Retina (tissue), 1 donor: ENCODE measurements around the gene PROM1.
A peak's percentile ranks its signal among the peaks of the same experiment; 100 is the strongest.

Experiments
- DNase-seq: peaks from one replicate; pipeline ENCODE4 v3.0.0-alpha.2; 2016

Gene PROM1

DNA sequence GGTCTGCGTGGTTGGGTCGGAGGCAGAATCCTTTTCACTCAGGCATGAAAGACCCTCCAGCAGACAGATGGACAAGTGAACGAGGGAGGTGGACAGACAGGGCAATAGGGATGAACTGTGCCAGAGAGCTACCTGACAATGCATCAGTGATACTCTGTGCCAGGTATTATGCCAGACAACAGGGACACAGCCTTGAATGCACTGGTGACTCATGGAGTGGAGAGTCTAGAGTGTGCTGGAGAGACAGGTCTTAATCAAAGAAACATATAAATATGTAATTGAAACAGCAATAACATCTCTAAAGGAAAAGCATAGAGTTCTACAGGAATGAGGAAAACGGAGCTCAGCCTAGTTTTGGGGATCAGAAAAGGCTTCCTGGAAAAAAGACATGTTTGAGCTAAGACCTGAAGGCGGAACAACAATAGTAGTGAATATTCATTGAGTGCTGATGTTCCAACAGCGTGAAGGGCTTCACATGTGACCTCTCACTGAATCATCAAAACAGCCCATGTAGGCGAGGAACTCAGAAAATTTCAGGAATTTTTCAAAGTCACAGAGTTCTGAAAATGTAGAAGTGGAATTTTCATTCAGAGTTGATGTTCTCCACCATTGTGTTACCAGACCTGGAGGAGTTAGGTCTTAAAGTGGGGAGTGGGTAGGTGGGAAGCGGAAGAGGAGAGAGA, 100.8 kb downstream of the PROM1 start:
- DNase-seq = no peak

DNA sequence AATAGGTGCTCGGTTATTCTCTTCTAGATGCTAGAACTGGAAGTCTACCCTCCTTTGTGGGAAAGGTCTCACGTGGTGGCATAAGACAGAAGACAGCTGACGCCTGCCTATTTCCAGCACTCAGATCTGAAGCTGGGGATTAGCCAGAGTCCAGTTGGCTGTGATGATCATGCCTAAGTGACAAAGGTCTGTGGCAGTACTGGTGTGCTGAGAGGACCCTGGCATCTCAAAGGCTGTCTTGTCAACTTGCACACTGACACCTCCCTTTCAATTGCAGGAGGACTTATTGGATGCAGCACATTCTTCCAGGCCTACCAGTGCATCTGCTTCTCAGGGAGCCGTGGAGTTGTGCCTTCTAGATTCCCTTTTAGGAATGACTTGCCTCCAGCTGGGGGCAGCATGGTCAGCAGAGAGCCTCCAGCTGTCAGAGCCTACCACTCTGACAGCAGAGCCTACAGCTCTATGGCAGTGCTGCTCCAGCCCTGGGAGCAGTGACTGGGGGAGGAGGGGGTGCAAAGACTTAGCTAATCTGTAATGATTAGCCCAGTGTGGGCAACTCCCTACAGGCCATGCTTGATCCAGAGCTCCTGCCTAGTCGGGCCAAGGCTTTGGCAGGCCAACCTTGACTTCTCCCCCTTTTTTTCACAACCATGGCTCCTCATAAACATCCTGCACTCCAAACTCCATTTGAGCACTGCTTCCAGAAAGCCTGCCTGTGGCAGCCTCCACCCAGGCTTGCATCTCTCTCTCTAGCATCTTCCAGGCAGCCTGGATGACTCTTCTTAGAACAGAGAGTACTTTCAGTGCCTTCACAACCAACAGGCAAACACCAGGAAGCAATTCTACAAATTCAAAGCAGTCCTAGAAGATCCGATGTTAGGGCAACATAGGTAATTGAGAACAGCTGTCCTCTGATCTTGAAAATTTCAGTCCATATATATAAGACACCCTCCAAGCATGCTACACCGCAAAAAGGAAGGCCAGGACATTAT, 107.1 kb downstream of the PROM1 start:
- no peak for DNase-seq

- no peak for DNase-seq
These were observed 112.6 kb downstream of the PROM1 start for GRCh38 chr4:15971068-15971801.

GRCh38 chr4:15968551-15969300, 115.1 kb downstream of the PROM1 start:
- no peak for DNase-seq

DNA sequence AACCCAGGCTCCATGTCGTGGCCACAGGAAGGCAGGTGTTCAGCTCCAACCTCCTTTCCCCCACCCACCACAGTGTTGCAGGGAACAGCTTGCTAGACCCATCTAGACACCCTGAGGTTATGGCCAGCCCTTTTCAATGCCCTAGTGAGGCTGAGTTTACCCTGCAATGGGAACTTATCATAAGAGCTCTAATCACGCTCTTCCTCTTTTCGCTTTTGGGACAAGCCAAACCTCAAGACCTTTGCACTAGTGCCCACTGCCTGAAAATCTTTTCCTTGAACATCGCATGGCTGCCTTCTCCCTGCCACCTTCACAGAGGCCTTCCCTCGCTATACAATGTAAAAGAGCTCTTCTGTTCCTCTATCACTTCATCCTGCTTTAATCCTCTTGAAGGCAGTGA, 118.5 kb downstream of the PROM1 start:
- no peak for DNase-seq

DNA sequence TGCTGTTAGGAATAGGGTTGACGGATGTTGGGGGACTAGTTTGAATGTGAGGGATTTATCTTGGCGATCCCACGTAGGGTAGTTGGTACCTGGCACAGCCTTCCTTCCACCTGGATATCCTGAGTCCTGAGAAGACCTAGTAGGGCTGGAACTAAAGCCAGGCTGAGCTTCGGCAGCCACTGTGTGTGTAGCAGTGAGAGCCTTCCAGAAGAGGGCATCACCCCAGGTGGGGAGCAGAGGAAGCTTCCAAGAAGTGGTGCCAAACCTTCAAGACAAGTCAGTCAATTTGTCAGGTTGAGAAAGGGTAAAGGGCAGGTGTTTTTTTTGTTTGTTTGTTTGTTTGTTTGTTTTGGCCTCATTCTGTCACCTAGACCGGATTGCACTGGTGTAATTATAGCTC, 119.7 kb downstream of the PROM1 start:
- no peak for DNase-seq

DNA sequence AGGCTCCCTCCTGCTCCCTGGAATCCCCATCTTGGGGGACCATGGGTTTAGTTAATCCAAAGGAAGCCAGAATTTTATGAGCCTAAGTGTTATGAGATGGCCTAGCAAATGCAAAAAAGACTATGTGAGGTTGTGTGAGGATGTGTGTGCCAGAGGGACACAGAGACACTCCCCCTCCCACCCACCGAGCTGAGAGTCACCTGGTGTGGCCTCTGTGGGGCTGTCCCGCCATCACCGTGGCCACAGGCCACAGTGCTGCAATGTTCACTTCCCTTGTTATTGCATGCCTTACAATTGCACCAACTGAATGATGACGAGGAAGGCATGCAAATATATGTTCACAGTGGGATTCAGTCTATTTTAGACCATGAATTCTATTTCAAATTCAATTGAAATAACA, 120.2 kb downstream of the PROM1 start:
- no peak for DNase-seq

GRCh38 chr4:15963001-15963451, 120.8 kb downstream of the PROM1 start, which contains the start of gene FGFBP2:
Gene FGFBP2 (minus strand): TSS chr4:15963175. CDS start chr4:15963129, 46 bp downstream.
- DNase-seq = peak; percentile 19

- DNase-seq = no peak
These were observed 121.9 kb downstream of the PROM1 start for GRCh38 chr4:15961781-15962510.

DNA sequence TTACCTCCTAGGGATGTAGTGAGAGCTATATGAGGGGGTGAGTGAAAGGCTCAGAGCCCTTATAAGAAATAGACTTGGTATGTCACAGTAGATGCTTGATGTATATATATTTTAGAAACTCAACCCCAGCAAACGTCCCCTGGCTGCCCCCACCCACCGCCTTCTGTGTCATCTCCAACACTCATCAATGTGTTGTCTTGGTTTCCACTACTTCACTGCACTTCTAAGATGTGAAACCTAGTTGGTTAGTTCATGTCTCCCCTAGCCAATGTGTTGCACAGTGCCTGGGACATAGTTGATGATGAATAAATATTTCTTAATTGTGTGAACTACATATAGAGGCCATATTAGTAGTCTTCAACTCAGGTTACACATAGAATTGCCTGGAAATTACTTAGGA, 125.3 kb downstream of the PROM1 start:
- no peak for DNase-seq

GRCh38 chr4:15956179-15956850, 127.5 kb downstream of the PROM1 start:
- peak; percentile 35 for DNase-seq

DNA sequence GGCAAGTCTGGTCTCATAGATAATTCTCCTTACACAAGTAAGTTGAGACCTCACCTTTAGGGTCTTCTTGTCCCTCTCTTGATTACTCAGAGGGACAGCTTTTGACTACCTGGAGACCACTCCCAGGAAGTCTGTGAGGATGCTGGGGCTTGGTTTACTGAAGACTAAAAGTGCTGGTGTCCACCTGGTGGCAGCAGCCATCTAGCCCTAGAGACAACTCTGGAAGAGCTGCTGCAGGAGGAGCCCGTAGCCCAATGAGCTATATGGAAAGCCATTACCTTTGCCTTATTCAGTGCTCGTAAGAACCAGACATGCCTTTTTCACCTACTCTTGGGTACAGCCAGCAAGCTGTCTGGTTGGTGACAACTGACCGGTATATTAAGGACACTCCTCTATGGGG, 128.2 kb downstream of the PROM1 start:
- no peak for DNase-seq

DNA sequence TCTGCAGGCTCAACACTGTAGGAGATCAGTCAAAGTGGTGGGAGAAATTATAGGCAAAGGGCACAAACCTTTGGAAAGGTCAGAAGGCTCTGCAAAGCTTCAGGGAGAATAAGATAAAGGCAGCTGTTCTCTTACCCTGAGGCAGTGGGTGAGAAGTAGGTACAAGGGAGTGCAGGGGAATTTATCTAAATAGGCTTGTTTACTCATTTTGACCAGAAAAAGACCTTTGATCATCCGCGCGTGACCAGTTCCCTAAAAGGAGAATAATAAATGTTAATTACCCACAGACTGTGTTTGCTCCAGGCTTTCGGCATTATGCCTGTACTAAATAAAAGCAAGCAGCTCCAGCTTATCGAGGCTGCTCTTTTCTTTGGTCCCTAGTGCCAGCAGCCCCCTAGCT, 130.2 kb downstream of the PROM1 start:
- DNase-seq = no peak

- DNase-seq = no peak
These were observed 132.0 kb downstream of the PROM1 start for GRCh38 chr4:15951781-15952180.

GRCh38 chr4:15948826-15949225, 135.0 kb downstream of the PROM1 start:
- no peak for DNase-seq

DNA sequence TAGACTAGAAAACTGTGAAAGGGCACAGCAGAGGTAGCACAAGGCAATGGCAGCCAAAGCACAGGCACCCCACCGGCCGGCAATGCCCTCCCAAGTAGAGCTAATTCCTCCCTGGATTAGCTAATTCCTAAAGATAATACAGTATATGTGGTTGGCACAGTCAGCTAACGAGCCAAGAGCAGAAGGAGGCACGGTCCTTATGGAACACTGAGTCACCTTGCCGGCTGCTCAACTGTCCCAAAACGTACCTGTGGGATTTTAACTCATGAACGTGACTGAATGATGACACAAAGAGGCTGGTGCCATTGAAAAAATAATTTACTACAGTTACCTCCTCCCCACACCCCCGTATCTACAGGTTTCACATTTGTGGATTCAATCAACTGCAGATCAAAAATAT, 136.1 kb downstream of the PROM1 start:
- DNase-seq = no peak

DNA sequence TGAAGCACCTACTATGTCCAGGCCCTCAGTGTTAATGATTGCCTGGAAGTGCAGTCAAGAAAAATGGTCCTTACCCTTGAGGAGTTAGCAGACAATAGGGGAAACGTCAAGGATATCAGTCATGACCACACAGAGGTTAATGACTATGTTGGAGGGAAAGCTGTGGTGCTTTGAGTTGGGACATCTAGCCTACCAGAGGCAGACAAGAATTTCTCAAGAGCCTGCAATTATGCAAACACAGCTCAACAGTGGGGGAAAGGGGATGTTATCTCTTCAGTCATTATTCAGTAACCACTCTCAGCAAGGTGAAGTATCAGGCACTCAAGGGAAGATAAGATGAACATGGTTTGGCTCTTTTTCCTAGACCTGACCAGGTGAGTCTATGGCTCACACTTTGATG, 138.3 kb downstream of the PROM1 start:
- DNase-seq = no peak

DNA sequence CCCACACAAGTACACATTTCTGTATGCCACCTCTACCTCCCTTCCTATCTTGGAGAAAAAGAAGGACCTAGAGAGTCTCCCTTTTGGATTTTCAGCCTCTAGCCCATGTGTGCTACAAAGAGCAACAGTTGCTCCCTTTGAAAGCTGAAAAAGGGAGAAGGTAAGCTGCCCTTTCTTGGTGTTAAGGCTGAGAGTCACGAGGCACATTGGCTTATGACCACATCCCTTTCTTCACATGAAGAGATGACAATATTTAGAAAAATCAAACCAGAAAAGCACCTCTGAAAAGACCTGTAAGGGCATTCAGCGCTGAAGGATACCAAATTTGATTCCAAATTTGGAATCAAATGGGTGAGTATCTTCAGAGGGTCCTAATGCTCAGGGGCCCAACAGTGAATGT, 138.9 kb downstream of the PROM1 start:
- no peak for DNase-seq

DNA sequence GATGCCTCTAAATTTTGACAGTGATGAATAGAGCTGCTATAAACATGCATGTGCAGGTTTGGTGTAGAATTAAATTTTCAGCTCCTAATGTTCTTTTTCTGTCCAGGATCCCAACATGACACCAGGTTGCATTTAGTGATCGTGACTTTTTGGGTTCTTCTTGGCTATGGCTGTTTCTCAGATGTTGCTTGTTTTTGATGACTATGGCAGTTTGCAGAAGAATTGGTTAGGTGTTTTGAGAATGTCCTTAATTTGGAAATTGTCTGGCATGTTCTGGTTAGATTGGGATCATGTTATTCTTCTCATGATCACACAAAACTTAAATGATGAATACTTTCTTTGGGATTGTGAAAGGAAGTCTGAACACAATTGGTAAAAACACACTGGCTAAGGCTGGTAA, 141.5 kb downstream of the PROM1 start:
- DNase-seq = no peak

GRCh38 chr4:15938640-15939039, 145.2 kb downstream of the PROM1 start, which contains the start of gene FGFBP1:
Gene FGFBP1 (minus strand): TSS chr4:15938740. CDS start chr4:15936632, 2,108 bp downstream.
- DNase-seq = no peak

GRCh38 chr4:15938182-15938581, 145.6 kb downstream of the PROM1 start:
- no peak for DNase-seq
